Tibial nerve (tissue), 4 donors: Measurements from ENCODE around the gene CCDC85C.

Experiments used
- EP300 ChIP-seq, 2 donors: sonication (generic); formaldehyde crosslinking; IDR thresholded peaks; one replicate each; pipeline ENCODE4 v1.6.1; 2017; ENCODE audit warnings: antibody characterized with exemption in 2 of 2, mild to moderate bottlenecking in 1 of 2
- TF ChIP-seq, protein P1 (sequence below), 5 experiments: fragments of 200-600 bp in 3 of 5; fragments of 450-650 bp in 2 of 5; sonication (generic) in 3 of 5; IDR thresholded peaks; one replicate each; pipeline ENCODE4 v1.5.1; 2016 to 2019; ENCODE audit warnings: antibody characterized with exemption in 5 of 5, mild to moderate bottlenecking in 3 of 5, moderate library complexity in 2 of 5

- TF ChIP-seq, protein P1, sequence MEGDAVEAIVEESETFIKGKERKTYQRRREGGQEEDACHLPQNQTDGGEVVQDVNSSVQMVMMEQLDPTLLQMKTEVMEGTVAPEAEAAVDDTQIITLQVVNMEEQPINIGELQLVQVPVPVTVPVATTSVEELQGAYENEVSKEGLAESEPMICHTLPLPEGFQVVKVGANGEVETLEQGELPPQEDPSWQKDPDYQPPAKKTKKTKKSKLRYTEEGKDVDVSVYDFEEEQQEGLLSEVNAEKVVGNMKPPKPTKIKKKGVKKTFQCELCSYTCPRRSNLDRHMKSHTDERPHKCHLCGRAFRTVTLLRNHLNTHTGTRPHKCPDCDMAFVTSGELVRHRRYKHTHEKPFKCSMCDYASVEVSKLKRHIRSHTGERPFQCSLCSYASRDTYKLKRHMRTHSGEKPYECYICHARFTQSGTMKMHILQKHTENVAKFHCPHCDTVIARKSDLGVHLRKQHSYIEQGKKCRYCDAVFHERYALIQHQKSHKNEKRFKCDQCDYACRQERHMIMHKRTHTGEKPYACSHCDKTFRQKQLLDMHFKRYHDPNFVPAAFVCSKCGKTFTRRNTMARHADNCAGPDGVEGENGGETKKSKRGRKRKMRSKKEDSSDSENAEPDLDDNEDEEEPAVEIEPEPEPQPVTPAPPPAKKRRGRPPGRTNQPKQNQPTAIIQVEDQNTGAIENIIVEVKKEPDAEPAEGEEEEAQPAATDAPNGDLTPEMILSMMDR (IDR thresholded peaks at IDR 0.05), result no peak
- no peak for TF ChIP-seq EP300 (IDR thresholded peaks at IDR 0.05)
Measured at GRCh38 chr14:99600232-99600888, 3.6 kb downstream of the CCDC85C start.
